ENCODE data around the gene ATG16L1.

Gene ATG16L1

GRCh38 chr2:233221378-233222063 lies 30.0 kb upstream of the ATG16L1 start:
- no peak for TF ChIP-seq EZH2 (optimal IDR thresholded peaks at IDR 0.05; ENCODE audit: low read depth, low read length)
- TF ChIP-seq, protein P1, sequence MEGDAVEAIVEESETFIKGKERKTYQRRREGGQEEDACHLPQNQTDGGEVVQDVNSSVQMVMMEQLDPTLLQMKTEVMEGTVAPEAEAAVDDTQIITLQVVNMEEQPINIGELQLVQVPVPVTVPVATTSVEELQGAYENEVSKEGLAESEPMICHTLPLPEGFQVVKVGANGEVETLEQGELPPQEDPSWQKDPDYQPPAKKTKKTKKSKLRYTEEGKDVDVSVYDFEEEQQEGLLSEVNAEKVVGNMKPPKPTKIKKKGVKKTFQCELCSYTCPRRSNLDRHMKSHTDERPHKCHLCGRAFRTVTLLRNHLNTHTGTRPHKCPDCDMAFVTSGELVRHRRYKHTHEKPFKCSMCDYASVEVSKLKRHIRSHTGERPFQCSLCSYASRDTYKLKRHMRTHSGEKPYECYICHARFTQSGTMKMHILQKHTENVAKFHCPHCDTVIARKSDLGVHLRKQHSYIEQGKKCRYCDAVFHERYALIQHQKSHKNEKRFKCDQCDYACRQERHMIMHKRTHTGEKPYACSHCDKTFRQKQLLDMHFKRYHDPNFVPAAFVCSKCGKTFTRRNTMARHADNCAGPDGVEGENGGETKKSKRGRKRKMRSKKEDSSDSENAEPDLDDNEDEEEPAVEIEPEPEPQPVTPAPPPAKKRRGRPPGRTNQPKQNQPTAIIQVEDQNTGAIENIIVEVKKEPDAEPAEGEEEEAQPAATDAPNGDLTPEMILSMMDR (IDR thresholded peaks at IDR 0.05; ENCODE audit: low read length), result no peak
- no peak for TF ChIP-seq EZH2phosphoT487 (IDR thresholded peaks at IDR 0.05; ENCODE audit: low read length)
- H3K9me3 ChIP-seq (replicated peaks; ENCODE audit: insufficient read depth, low read length), result no peaks in the 10 kb centered on the region
- H3K4me2 ChIP-seq (ENCODE audit: low read depth, low read length), result no peak overlapping the region
- H3K4me3 ChIP-seq (ENCODE audit: low read length), result no peak overlapping the region
- no peaks in the 10 kb centered on the region for H4K20me1 ChIP-seq (ENCODE audit: insufficient read depth, low read length)
- H2AFZ ChIP-seq (ENCODE audit: low read length), result no peak overlapping the region
- DNase-seq, result no peak
- H3K9ac ChIP-seq (ENCODE audit: low read length), result no peak overlapping the region
- no peak overlapping the region for H3K27ac ChIP-seq (ENCODE audit: low read length)
- no peaks in the 10 kb centered on the region for H3K36me3 ChIP-seq (replicated peaks; ENCODE audit: insufficient read depth, low read length)
- no peaks in the 10 kb centered on the region for H3K79me2 ChIP-seq (ENCODE audit: low read length)
- H3K4me1 ChIP-seq (ENCODE audit: low read length), result no peaks in the 10 kb centered on the region
- H3K9me2 ChIP-seq (replicated peaks; ENCODE audit: insufficient read depth, low read length), result no peaks in the 10 kb centered on the region
- no peaks in the 10 kb centered on the region for H3F3A ChIP-seq (ENCODE audit: insufficient read depth, low read length)
- no peaks in the 10 kb centered on the region for H3K27me3 ChIP-seq (replicated peaks; ENCODE audit: insufficient read depth, low read length)

GRCh38 chr2:233223059-233223894 lies 28.2 kb upstream of the ATG16L1 start:
- Histone ChIP-seq H4K20me1 (ENCODE audit: insufficient read depth, low read length) (no peaks in the 10 kb centered on the region), H3K4me1 (ENCODE audit: low read length) (no peaks in the 10 kb centered on the region), H3K9ac (ENCODE audit: low read length) (no peak overlapping the region), H3K4me2 (ENCODE audit: low read depth, low read length) (peak overlapping the region; percentile 28; the same call in 1 of the 2 replicates), H3K9me3 (replicated peaks; ENCODE audit: insufficient read depth, low read length) (no peaks in the 10 kb centered on the region), H3K27me3 (replicated peaks; ENCODE audit: insufficient read depth, low read length) (no peaks in the 10 kb centered on the region), H3K4me3 (ENCODE audit: low read length) (no peak overlapping the region), H3K9me2 (replicated peaks; ENCODE audit: insufficient read depth, low read length) (no peaks in the 10 kb centered on the region), H3K27ac (ENCODE audit: low read length) (peak overlapping the region; percentile 39; the same call in 1 of the 2 replicates), H3K36me3 (replicated peaks; ENCODE audit: insufficient read depth, low read length) (no peaks in the 10 kb centered on the region), H2AFZ (ENCODE audit: low read length) (0 out of 2 replicates have a peak overlapping the region, but pooled peaks have one; percentile 38), H3F3A (ENCODE audit: insufficient read depth, low read length) (no peaks in the 10 kb centered on the region), H3K79me2 (ENCODE audit: low read length) (no peaks in the 10 kb centered on the region)
- DNase-seq, result peak; percentile 20
- TF ChIP-seq EZH2 (optimal IDR thresholded peaks at IDR 0.05; ENCODE audit: low read depth, low read length) (no peak), EZH2phosphoT487 (IDR thresholded peaks at IDR 0.05; ENCODE audit: low read length) (no peak)
- TF ChIP-seq, protein P1 (IDR thresholded peaks at IDR 0.05; ENCODE audit: low read length), result no peak

DNA sequence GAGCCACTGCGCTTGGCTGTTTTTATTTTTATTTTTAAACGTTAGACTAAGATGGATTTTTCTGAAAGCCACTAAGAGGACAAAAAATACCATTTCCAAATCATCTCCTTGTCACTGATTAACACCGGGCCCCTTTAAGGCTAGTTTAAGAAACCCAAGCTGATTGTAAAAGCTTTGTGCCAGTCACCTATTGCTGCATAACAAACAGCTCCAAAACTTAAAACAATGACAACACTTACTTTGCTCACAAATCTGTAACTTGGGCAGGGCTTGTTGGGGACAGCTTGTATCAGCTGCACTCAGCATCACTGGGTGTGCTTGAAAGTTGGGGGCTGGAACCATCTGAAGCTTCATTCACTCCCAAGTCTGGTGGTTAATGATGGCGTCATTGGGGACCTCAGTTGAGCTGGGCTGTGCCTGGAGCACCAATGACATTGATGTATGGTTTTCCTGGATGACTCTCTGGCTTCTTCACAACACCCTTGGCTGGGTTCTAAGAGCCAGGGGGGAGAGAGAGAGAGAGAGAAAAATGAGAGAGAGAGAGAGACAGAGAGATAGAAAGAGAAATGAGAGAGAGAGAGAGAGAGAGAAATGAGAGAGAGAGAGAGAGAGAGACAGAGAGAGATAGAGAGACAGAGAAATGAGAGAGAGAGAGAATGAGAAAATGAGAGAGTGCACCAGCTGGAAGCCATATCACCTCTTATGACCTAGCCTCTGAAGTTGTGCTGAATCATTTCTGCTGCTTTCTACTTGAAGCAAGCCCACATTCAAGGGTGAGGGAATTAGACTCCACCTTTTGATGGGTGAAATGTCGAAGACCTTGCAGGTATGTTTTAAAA lies 26.0 kb upstream of the ATG16L1 start:
- Histone ChIP-seq H3K9me3 (replicated peaks; ENCODE audit: insufficient read depth, low read length) (no peaks in the 10 kb centered on the region), H3K27me3 (replicated peaks; ENCODE audit: insufficient read depth, low read length) (no peaks in the 10 kb centered on the region), H3K36me3 (replicated peaks; ENCODE audit: insufficient read depth, low read length) (no peaks in the 10 kb centered on the region), H4K20me1 (ENCODE audit: insufficient read depth, low read length) (no peaks in the 10 kb centered on the region), H3K79me2 (ENCODE audit: low read length) (no peaks in the 10 kb centered on the region), H3K27ac (ENCODE audit: low read length) (no peak overlapping the region), H2AFZ (ENCODE audit: low read length) (no peak overlapping the region), H3K9me2 (replicated peaks; ENCODE audit: insufficient read depth, low read length) (no peaks in the 10 kb centered on the region), H3F3A (ENCODE audit: insufficient read depth, low read length) (no peaks in the 10 kb centered on the region), H3K9ac (ENCODE audit: low read length) (no peak overlapping the region), H3K4me1 (ENCODE audit: low read length) (no peaks in the 10 kb centered on the region), H3K4me3 (ENCODE audit: low read length) (no peak overlapping the region), H3K4me2 (ENCODE audit: low read depth, low read length) (no peak overlapping the region)
- DNase-seq, result no peak
- TF ChIP-seq EZH2 (optimal IDR thresholded peaks at IDR 0.05; ENCODE audit: low read depth, low read length) (no peak), EZH2phosphoT487 (IDR thresholded peaks at IDR 0.05; ENCODE audit: low read length) (no peak)
- TF ChIP-seq, protein P1 (IDR thresholded peaks at IDR 0.05; ENCODE audit: low read length), result no peak

Data from MM.1S (cell line).